ENCODE results near the gene TRRAP.

The TRRAP gene

DNA sequence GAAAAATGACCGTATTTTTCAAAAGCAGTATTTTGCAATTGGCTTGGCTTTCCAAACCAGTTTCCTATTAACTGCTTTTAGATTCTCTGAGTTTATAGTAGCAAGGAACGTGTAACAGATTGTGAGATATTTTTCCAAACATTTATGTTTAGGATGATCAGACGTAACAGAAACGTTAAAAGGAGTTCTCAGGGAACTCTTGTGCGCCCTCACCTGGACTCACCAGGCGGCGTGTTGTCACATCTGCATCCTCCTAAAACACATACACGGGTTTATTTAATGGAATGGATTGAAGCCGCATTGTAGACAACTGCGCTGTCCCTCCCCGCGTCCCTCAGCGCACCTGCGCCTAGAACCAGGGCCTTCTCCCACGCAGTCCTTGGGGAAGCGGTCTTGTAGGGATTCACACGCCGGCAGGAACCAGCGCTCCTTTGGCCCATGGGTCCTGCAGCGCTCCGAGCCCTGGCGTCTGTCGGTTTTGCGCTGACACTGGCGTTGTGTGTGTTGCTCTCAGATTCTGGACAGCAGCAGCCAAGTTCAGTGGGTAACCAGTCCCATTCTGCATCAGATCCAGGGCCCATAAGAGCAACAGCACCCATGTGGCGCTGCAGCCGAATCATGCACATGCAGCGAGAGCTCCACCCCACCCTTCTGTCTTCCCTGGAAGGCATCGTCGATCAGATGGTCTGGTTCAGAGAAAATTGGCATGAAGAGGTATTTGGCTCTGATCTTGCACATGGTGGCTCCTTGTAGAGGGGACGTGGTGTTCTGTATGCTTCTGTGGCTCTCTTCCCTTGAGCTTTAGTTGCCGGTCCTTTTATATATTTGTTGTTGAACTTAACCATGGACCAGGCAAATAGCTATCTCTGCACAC is 114.9 kb downstream of the TRRAP start:
- DNase-seq: no peak

DNA sequence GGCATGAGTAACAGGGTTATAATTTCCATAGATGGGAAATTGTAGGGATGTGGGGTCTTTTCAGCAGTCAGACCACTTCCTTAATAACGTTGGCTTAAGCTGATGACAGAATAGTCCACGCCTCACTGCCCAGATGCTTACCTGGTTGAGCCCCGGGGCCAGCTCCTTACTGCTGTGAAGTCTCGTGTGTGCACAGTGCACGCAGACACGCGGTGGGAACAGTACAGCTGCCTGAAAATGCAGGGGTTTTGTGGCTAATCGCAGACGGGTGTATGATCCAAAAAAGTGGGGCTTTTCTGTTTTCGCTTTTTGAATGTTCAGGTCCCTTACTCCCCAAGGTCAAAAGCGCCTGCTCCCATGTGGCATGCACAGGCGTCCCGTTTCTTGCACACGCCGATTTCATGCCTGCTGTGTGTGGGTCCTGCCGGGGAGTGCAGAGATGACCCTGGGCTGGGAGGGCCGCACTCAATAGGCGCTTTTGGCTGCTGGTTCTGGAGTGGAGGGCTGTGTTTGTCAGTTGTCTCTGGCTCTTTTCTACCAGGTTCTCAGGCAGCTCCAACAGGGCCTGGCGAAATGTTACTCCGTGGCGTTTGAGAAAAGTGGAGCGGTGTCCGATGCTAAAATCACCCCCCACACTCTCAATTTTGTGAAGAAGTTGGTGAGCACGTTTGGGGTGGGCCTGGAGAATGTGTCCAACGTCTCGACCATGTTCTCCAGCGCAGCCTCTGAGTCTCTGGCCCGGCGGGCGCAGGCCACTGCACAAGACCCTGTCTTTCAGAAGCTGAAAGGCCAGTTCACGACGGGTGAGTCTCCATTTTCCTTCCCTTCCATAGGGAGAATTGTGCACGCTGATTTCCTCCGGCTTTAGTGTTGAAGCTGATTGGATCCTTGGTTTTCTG is 116.0 kb downstream of the TRRAP start:
- no peak for DNase-seq

DNA sequence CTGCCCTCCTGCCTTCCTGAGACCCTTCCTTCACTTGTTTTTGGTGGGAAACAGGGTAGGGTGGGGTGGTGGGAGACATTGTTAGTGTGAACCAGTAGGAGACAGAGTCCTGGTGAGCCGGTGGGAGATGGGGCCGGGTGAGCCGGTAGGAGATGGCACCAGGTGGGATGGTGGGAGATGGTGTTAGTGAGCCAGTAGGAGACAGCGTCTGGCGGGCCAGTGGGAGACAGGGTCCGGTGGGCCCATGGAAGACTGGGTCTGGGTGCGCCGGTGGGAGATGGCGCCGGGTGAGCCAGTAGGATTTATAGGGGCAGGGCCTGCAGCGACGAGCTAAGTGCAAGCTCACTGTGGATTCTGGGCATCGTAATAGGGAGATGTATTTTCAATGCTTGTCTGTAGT is 116.8 kb downstream of the TRRAP start:
- DNase-seq: no peak

GRCh38 chr7:98995523-98996149 is 117.3 kb downstream of the TRRAP start:
- DNase-seq: no peak

DNA sequence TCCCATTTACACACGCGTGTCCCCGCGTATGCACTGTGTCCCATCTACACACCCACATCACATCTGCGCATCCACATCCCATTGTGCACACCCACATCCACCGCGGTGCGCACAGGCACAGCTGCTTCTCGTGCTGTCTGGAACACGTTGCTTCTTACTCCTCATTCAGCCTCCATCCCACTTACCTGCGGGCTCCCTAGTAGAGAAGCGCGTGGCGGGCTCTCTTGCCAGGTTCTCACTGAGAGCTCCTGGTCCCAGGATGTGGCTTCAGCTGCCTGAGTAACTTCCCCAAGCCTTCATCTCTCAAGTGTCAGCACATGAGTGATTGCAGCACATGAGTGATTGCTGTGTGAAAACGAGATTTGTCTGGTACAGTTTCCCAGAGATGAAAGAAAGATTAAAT is 117.8 kb downstream of the TRRAP start:
- no peak for DNase-seq

- no peak for DNase-seq
These were observed 119.5 kb downstream of the TRRAP start for GRCh38 chr7:98997846-98998245.

DNA sequence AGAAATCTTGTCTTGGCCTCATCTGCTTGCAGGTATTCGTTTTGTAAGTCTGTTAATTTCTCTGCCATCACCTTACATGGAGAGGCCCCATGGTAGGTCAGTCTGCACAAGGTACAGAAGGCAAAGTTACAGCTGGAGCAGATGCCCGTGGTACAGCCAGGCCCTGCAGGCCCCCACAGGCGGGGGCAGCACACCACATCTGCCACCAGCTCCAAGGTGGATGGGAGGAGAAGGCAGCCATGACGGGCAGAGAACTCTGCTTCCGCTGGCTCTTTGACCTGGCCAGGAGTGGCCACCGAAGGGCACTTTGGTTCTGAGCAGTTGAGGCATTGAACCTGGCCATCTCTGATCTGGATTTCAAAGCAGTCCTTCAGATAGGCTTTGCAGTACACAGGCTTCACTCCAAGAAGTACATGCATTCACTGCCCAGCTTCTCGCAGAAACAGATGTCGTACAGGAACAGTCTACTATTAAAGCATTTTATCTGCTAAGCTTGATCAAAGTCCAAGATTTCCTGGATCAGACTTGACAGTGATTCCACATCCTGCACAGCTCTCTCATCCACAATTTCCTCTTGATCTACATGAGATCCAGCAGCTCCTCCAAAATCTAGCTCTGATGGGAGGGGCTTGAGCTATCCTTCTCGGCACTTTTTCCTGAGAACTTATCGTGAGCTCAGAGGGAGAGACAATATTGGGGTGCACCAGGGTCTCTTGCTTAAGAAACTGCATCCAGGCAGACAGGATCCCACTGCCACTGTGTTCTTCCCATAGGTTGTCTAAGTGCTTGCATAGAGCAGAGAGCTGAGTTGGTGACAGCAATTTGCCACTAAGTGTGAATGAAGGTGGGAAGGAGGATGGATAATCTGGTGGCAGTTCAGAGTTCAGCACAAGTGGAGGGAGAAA is 120.7 kb downstream of the TRRAP start:
- no peak for DNase-seq

DNA sequence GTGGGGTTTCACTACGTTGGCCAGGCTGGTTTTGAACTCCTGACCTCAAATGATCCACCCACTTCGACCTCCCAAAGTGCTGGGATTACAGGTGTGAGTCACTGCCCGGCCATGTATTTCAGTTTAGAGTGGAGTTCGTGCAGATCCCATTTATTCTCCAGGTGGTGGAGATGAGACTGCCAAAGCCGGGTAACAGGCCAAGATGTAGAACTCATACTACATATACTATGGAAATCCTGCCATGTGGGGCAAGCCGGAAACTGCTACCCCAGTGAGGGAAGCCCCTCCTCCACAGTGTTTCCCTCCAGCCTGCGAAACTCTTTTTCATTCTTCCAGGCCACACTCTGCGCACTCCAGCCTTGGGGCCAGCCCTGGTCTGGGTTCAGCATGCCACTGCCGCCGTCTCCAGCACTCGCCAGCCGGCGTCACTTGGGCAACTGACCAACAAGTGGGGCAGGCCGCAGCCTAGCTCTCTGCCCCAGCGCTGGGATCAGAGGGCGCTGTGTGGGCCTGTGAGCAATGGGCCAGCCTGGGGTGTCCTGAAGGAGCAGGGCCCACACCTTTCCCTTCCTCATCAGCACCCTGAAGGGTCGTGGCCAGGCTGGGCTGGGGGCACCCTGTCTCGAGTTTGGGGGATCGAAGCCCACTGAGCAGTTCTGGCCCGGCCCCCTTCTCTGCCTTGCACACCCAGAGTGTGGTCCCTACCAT is 122.0 kb downstream of the TRRAP start:
- no peak for DNase-seq

DNA sequence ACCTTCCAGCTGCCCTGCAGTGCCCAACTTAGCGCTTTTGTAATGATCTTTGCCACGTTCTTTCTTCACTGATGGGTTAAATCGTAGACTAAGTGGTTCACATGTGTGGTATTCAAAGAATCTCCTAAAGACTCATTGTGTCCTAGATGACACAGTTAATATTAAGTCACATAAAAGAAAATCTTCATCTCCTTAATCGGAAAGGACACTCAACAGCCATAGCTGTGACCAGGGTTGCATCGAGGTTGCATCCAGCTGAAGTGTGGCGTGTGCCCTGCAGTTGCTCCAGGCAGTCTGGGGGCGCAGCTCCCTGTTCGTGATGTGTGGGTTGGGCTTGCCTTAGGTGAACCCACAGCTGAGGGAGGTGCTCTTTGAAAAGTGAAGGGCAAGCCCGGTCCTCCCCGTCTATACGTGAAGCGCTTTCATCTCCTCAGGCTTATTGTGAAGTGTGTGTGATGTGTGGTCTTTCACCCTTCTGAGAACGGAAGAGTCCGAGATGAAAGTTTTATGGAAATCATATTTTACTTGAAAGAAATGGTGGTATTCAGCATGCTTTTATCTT is 122.7 kb downstream of the TRRAP start:
- DNase-seq: no peak

DNA sequence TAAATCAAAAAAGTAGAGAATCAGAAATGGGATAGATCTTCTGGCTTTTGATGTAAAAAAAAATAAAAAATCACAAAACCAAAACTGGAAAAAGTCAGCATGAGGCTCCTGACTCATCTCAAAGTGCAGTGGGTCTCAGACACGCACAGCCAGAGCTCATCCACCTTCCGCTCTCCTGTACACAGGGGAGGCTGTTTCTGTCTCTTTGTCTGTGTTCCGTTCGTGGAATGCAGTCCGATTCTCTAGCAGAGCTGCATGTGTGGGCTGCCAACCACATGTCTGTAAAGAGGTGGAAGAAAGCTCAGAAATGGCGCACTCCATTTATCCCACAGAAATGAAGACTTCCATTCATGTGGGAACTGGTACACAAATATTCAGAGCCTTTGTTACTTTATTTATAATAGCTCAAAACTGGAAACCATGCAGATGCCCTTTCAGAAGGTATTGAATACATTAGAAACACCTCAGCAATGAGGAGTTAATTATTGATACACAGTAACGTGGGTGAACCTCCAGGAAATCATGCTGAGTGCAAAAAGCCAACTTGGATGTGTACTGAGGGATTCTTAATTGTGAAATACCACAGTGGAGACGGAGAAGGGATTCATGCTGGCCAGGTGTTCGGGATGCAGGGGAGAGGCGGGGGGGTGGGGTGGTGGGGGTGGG is 123.3 kb downstream of the TRRAP start:
- DNase-seq: no peak

- DNase-seq: no peak
These were observed 124.0 kb downstream of the TRRAP start for GRCh38 chr7:99002148-99002826.

- DNase-seq: no peak
These were observed 124.5 kb downstream of the TRRAP start for GRCh38 chr7:99002827-99003212.

- DNase-seq: no peak
These were observed 125.1 kb downstream of the TRRAP start for GRCh38 chr7:99003419-99003818.

- no peak for DNase-seq
These were observed 125.9 kb downstream of the TRRAP start for GRCh38 chr7:99004216-99004615.

GRCh38 chr7:99004781-99005500 is 126.6 kb downstream of the TRRAP start:
- no peak for DNase-seq

- no peak for DNase-seq
These were observed 127.4 kb downstream of the TRRAP start for GRCh38 chr7:99005776-99006175.

- DNase-seq: no peak
These were observed 128.6 kb downstream of the TRRAP start for GRCh38 chr7:99006739-99007424.

DNA sequence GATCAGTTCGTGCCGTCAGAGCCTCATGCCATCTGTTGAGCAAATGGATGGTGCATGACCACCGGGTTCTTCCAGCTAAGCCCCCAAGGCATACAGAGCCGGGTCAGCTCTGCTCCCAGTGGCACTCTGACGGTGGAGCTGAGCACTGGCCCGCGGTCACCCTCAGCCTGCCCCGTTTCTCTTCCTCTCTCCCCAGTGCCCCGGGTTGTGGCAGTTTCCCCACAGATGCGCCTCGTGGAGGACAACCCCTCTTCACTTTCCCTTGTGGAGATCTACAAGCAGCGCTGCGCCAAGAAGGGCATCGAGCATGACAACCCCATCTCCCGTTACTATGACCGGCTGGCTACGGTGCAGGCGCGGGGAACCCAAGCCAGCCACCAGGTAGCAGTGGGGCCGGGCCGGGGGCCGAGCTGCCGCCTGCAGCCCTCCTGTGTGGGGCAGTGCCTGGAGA is 129.9 kb downstream of the TRRAP start:
- no peak for DNase-seq

Data from T-helper 1 cell (primary cell).